DND-41 (cell line): ENCODE results near the gene RNF112.

Source experiments
- EZH2 ChIP-seq: IDR thresholded peaks from 3 replicates; pipeline ENCODE4 v1.6.1; 2012; ENCODE audit warnings: borderline replicate concordance, low read depth, mild to moderate bottlenecking, moderate library complexity, low read length, inconsistent platforms; ENCODE audit not compliant: severe bottlenecking
- TF ChIP-seq, protein P1 (sequence below): IDR thresholded peaks from 2 replicates; pipeline ENCODE4 v1.5.1; 2012; ENCODE audit warnings: borderline replicate concordance, low read length, moderate library complexity, mild to moderate bottlenecking; ENCODE audit not compliant: poor library complexity, severe bottlenecking; ENCODE audit errors: extremely low read depth

DNA sequence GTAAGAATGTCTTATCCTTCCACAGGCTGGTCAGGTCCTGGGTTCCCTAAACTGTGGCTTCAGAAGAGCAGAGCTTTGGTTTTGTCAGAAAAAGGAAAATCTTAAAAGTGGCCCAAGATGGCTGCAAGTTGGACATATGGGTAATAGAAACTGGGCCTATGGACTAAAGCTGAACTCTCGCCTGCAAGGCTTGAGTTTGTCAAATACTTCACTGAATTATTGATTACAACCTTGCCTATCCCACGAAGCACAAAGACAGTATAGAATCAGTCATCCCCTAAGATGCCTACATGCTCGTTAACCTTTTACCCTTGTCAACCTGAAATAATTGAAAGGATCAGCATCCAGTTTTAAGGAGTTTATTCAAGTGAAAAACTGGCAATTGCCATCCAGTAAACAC, 20.7 kb downstream of the RNF112 start:
- TF ChIP-seq, protein P1, sequence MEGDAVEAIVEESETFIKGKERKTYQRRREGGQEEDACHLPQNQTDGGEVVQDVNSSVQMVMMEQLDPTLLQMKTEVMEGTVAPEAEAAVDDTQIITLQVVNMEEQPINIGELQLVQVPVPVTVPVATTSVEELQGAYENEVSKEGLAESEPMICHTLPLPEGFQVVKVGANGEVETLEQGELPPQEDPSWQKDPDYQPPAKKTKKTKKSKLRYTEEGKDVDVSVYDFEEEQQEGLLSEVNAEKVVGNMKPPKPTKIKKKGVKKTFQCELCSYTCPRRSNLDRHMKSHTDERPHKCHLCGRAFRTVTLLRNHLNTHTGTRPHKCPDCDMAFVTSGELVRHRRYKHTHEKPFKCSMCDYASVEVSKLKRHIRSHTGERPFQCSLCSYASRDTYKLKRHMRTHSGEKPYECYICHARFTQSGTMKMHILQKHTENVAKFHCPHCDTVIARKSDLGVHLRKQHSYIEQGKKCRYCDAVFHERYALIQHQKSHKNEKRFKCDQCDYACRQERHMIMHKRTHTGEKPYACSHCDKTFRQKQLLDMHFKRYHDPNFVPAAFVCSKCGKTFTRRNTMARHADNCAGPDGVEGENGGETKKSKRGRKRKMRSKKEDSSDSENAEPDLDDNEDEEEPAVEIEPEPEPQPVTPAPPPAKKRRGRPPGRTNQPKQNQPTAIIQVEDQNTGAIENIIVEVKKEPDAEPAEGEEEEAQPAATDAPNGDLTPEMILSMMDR = no peak
- no peak for TF ChIP-seq EZH2
